ENCODE measurements around the gene NAALADL2.

DNA sequence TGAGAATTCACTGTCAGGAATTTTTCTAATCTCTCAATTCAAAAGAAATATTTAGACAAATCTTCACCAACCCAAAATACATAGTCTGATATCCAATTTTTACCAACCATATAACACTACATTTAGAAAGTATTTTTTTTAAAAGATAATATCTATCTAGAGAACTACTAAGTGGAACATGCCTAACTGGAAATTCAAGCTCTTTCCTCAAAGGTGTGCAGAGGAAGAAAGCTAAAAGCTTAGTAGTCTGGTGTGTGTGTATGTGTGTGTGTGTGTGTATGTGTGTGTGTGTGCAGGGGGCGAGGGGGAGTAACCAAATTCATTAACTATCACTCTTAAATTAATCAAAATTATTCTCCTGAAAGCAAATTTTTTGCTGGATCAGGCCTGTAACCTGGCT is 797.3 kb downstream of the NAALADL2 start:
- TF ChIP-seq, protein P1, sequence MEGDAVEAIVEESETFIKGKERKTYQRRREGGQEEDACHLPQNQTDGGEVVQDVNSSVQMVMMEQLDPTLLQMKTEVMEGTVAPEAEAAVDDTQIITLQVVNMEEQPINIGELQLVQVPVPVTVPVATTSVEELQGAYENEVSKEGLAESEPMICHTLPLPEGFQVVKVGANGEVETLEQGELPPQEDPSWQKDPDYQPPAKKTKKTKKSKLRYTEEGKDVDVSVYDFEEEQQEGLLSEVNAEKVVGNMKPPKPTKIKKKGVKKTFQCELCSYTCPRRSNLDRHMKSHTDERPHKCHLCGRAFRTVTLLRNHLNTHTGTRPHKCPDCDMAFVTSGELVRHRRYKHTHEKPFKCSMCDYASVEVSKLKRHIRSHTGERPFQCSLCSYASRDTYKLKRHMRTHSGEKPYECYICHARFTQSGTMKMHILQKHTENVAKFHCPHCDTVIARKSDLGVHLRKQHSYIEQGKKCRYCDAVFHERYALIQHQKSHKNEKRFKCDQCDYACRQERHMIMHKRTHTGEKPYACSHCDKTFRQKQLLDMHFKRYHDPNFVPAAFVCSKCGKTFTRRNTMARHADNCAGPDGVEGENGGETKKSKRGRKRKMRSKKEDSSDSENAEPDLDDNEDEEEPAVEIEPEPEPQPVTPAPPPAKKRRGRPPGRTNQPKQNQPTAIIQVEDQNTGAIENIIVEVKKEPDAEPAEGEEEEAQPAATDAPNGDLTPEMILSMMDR (IDR thresholded peaks at IDR 0.05), result no peak
- TF ChIP-seq EZH2 (IDR thresholded peaks at IDR 0.05; ENCODE audit: borderline replicate concordance, insufficient read depth, low read depth, low read length, poor library complexity, severe bottlenecking), result no peak

All from B cell (primary cell).